Ovary (tissue), 9 donors: ENCODE measurements around the gene DDB1. TPM values are rescaled to one million over a fixed set of nuclear protein-coding genes. Genes with fewer than 3 reads are reported as not detected.

Source experiments
- DNase-seq, 5 donors: peaks; one replicate each; pipeline ENCODE4 v3.0.0-alpha.2; 2019 to 2020
- H3K27ac ChIP-seq, 2 donors: fragments of 200-600 bp; one replicate each; pipeline versions ENCODE4 v1.5.1 to v1.8.0; 2019 to 2022
- H3K27me3 ChIP-seq: fragments of 200-600 bp; one replicate; pipeline ENCODE4 v1.8.0; 2022
- H3K36me3 ChIP-seq: fragments of 200-600 bp; sonication (generic); one replicate; pipeline ENCODE4 v1.5.1; 2019
- H3K4me1 ChIP-seq: one replicate; pipeline ENCODE4 v1.8.1; 2013; ENCODE audit warnings: mild to moderate bottlenecking, moderate library complexity; ENCODE audit not compliant: insufficient read depth
- H3K4me3 ChIP-seq: fragments of 200-600 bp; sonication (generic); one replicate; pipeline ENCODE4 v1.5.1; 2017
- H3K9me3 ChIP-seq, 2 donors: fragments of 200-600 bp in 1 of 2; sonication (generic) in 1 of 2; one replicate each; pipeline versions ENCODE4 v1.5.1 to v1.8.1; 2013 to 2019; ENCODE audit warnings: mild to moderate bottlenecking in 1 of 2, moderate library complexity in 1 of 2
- CTCF ChIP-seq, 3 donors: fragments of 450-650 bp in 2 of 3; fragments of 200-600 bp in 1 of 3; IDR thresholded peaks; one replicate each; pipeline versions ENCODE4 v1.5.1 to v1.8.0; 2016 to 2022; ENCODE audit warnings: antibody characterized with exemption in 3 of 3, mild to moderate bottlenecking in 1 of 3
- EP300 ChIP-seq: sonication (generic); formaldehyde crosslinking; IDR thresholded peaks from one replicate; pipeline ENCODE4 v1.6.1; 2017; ENCODE audit warnings: antibody characterized with exemption
- POLR2A ChIP-seq: fragments of 450-650 bp; IDR thresholded peaks from one replicate; pipeline ENCODE4 v1.6.1; 2017; ENCODE audit warnings: antibody characterized with exemption, mild to moderate bottlenecking, moderate library complexity
- WGBS, 3 donors: extraction: QIAGEN DNeasy Blood & Tissue Kit in 1 of 3; methylation state at CpG; one replicate each; pipeline versions ENCODE4 v1.1.5 to v1.1.7; 2013 to 2017; 5-methylcytosine and 5-hydroxymethylcytosine counted together
- intact Hi-C, 4 donors: fragments of 100-400 bp; cut with DNase I; formaldehyde crosslinking; loops; one replicate each; pipeline versions ENCODE4 v1.11.0 to v1.15.1; 2022 to 2023
- polyA plus RNA-seq, 2 donors: library from polyadenylated mRNA; stranded (reverse); fragments of 200-250 nt in 1 of 2; fragments of 350-450 nt in 1 of 2; fragmentation: Illumina TruSeq in 1 of 2; extraction: RNeasy Lipid Tissue Mini Kit (QIAGEN cat#74804) in 1 of 2; gene quantifications; one replicate each; pipeline ENCODE4 v1.2.3, GENCODE V29; 2013 to 2014
- total RNA-seq, 7 donors: library from RNA; depleted of rRNA in 2 of 7; stranded (reverse); fragments of >200 nt in 2 of 7; fragmentation: NEBNext Ultra II Directional in 3 of 7; extraction: Animal tissue kit (Norgen Biotek cat#: 25700) in 3 of 7; gene quantifications; one replicate each; pipeline versions ENCODE4 v1.1.0 to v1.2.4, GENCODE V29; 2016 to 2023
- donor health status: DM: no; HTN: no; CAD: no; lungs with moderate emphysema.
- donor health status: DM: no; HTN: no; CAD: no.
- donor health status: Bipolar disorder and iron deficiency.
- donor health status: DM: yes; HTN: yes; CAD: no.
- donor health status: DM: no; HTN: no; CAD: no.
- donor health status: DM: yes; HTN: yes; CAD: no.

DDB1 gene
- total and polyA plus RNA-seq, 9 donors: 117 to 270 (median 217) TPM

GRCh38 chr11:61309739-61310138 lies 23.2 kb downstream of the DDB1 start:
- no peak overlapping the region for H3K27ac ChIP-seq
- H3K4me3 ChIP-seq: no peak overlapping the region
- no peak for TF ChIP-seq CTCF (IDR thresholded peaks at IDR 0.05)
- no peak for TF ChIP-seq EP300
- WGBS, 3 donors: 94 to 96% (median 95%) methylated on average over 7 of the region's 7 CpGs
- H3K36me3 ChIP-seq: no peaks in the 10 kb centered on the region
- intact Hi-C loops: no loop called here
- H3K4me1 ChIP-seq: peaks cover 2% of the 10 kb centered on the region
- DNase-seq: no peak
- no peaks in the 10 kb centered on the region for H3K27me3 ChIP-seq
- no peaks in the 10 kb centered on the region for H3K9me3 ChIP-seq

GRCh38 chr11:61309141-61309540 lies 23.8 kb downstream of the DDB1 start:
- H3K36me3 ChIP-seq: no peaks in the 10 kb centered on the region

DNA sequence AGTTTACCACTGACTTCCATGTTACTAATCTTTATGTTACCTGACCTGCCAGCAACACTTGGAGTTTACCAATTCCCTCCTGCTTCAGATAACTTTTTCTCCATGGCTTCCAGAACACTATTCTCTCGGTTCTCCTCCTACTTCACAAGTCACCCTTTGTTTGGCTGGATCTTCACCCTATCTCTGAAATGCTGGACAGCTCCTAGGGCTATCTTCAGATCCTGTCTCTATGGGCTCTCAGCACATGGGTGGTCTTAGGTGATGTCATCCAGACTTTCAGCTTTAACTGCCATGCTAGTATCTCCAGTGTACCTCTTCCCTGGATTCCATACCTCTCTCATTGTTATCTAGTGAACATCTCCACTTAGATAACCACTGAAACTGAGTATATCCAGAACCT lies 25.6 kb downstream of the DDB1 start:
- TF ChIP-seq CTCF (IDR thresholded peaks at IDR 0.05): no peak
- no peak for TF ChIP-seq POLR2A
- TF ChIP-seq EP300: no peak
- Histone ChIP-seq H3K4me1 (peaks cover 2% of the 10 kb centered on the region), H3K9me3 (no peaks in the 10 kb centered on the region), H3K36me3 (no peaks in the 10 kb centered on the region), H3K4me3 (no peak overlapping the region), H3K27me3 (no peaks in the 10 kb centered on the region), H3K27ac (no peak overlapping the region)
- DNase-seq: no peak
- 58 to 80% (median 67%) methylated on average over 1 of the region's 1 CpG for WGBS, 3 donors
- intact Hi-C loops: no loop called here

More at GRCh38 chr11:61309141-61309540, 23.8 kb downstream of the DDB1 start:
- intact Hi-C loops: no loop called here
- Histone ChIP-seq H3K4me3 (no peak overlapping the region), H3K9me3 (no peaks in the 10 kb centered on the region), H3K4me1 (peaks cover 2% of the 10 kb centered on the region), H3K27me3 (no peaks in the 10 kb centered on the region), H3K27ac (no peak overlapping the region)
- DNase-seq: no peak
- WGBS, 3 donors: 89 to 91% (median 90%) methylated on average over 4 of the region's 4 CpGs
- TF ChIP-seq EP300 (no peak), CTCF (IDR thresholded peaks at IDR 0.05) (no peak), POLR2A (no peak)

- intact Hi-C loops: no loop called here
- H3K36me3 ChIP-seq: no peaks in the 10 kb centered on the region
- WGBS, 3 donors: 89 to 100% (median 95%) methylated on average over 1 of the region's 1 CpG
Observed at GRCh38 chr11:61306221-61306620, 26.7 kb downstream of the DDB1 start.

More at GRCh38 chr11:61306221-61306620, 26.7 kb downstream of the DDB1 start:
- no peak for DNase-seq
- Histone ChIP-seq H3K4me3 (no peak overlapping the region), H3K4me1 (peaks cover 2% of the 10 kb centered on the region), H3K9me3 (no peaks in the 10 kb centered on the region), H3K27me3 (no peaks in the 10 kb centered on the region), H3K27ac (no peak overlapping the region)
- TF ChIP-seq POLR2A (no peak), EP300 (no peak), CTCF (IDR thresholded peaks at IDR 0.05) (no peak)
